ENCODE measurements around the gene MID1IP1. TPM values are rescaled to one million over a fixed set of nuclear protein-coding genes. Genes with fewer than 3 reads are reported as not detected.
A peak's percentile ranks its signal among the peaks of the same experiment; 100 is the strongest.

Gene MID1IP1
- total and polyA plus RNA-seq, 2 of the 13 experiments (the other 11 are each of a cell fraction or from before 2014, with no cell fraction given) = 35.7 to 36.1 TPM

DNA sequence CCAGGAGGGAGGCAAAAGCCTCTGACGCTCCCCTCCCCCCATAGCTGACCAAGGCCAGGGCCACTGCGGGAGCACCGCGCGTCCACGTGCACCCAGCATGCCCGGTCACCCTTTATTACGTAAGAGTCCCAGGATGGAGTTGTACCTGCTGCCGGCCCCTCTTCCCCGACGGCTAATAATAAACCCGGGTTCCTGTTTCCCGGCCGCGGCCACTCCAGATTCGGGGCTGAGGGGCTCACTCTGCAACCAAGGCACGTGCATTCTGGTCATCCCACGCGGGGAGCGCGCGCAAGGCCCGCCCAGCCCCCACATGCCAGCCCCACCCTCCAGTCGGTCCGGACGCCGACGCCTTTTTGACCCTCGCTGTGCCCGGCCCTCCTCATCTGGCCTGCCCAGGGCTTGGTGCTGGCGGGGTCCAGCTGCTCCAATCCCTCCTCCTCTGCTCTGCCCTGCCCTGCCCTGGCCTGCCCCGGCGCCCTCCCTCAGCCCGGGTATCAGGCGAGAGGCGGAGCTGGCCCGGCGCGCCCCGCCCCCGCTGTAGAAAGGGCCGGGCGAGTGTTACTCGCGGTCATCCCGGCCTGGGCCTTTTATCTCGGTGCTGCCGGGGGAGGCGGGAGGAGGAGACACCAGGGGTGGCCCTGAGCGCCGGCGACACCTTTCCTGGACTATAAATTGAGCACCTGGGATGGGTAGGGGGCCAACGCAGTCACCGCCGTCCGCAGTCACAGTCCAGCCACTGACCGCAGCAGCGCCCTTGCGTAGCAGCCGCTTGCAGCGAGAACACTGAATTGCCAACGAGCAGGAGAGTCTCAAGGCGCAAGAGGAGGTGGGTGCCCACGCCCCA is 2.6 kb downstream of the MID1IP1 start (continued):
- TF ChIP-seq IKZF4 (CRISPR knock-in tag; IDR thresholded peaks at IDR 0.05; ENCODE audit: borderline replicate concordance, low read depth, not compliant biosample characterization) = no peak
- peak; percentile 25 for TF ChIP-seq TEAD3 (CRISPR knock-in tag; optimal IDR thresholded peaks at IDR 0.05; ENCODE audit: borderline replicate concordance)
- TF ChIP-seq SMARCE1 (IDR thresholded peaks at IDR 0.05; ENCODE audit: borderline replicate concordance) = no peak
- TF ChIP-seq ZNF232 (CRISPR knock-in tag; IDR thresholded peaks at IDR 0.05; ENCODE audit: borderline replicate concordance) = peak; percentile 65; the same call in 1 of the 2 replicates
- TF ChIP-seq NAIF1 (CRISPR knock-in tag; IDR thresholded peaks at IDR 0.05; ENCODE audit: borderline replicate concordance) = peak; percentile 74; the same call in 1 of the 2 replicates
- TF ChIP-seq SETDB1 (CRISPR knock-in tag; IDR thresholded peaks at IDR 0.05; ENCODE audit: borderline replicate concordance) = no peak
- TF ChIP-seq GATA4 (IDR thresholded peaks at IDR 0.05; ENCODE audit: borderline replicate concordance, low read depth) = no peak
- TF ChIP-seq, protein P1, sequence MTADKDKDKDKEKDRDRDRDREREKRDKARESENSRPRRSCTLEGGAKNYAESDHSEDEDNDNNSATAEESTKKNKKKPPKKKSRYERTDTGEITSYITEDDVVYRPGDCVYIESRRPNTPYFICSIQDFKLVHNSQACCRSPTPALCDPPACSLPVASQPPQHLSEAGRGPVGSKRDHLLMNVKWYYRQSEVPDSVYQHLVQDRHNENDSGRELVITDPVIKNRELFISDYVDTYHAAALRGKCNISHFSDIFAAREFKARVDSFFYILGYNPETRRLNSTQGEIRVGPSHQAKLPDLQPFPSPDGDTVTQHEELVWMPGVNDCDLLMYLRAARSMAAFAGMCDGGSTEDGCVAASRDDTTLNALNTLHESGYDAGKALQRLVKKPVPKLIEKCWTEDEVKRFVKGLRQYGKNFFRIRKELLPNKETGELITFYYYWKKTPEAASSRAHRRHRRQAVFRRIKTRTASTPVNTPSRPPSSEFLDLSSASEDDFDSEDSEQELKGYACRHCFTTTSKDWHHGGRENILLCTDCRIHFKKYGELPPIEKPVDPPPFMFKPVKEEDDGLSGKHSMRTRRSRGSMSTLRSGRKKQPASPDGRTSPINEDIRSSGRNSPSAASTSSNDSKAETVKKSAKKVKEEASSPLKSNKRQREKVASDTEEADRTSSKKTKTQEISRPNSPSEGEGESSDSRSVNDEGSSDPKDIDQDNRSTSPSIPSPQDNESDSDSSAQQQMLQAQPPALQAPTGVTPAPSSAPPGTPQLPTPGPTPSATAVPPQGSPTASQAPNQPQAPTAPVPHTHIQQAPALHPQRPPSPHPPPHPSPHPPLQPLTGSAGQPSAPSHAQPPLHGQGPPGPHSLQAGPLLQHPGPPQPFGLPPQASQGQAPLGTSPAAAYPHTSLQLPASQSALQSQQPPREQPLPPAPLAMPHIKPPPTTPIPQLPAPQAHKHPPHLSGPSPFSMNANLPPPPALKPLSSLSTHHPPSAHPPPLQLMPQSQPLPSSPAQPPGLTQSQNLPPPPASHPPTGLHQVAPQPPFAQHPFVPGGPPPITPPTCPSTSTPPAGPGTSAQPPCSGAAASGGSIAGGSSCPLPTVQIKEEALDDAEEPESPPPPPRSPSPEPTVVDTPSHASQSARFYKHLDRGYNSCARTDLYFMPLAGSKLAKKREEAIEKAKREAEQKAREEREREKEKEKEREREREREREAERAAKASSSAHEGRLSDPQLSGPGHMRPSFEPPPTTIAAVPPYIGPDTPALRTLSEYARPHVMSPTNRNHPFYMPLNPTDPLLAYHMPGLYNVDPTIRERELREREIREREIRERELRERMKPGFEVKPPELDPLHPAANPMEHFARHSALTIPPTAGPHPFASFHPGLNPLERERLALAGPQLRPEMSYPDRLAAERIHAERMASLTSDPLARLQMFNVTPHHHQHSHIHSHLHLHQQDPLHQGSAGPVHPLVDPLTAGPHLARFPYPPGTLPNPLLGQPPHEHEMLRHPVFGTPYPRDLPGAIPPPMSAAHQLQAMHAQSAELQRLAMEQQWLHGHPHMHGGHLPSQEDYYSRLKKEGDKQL (CRISPR knock-in tag; IDR thresholded peaks at IDR 0.05; ENCODE audit: low read depth) = 0 out of 2 replicates have a peak, but pooled peaks have one; percentile 23
- TF ChIP-seq, protein P2, sequence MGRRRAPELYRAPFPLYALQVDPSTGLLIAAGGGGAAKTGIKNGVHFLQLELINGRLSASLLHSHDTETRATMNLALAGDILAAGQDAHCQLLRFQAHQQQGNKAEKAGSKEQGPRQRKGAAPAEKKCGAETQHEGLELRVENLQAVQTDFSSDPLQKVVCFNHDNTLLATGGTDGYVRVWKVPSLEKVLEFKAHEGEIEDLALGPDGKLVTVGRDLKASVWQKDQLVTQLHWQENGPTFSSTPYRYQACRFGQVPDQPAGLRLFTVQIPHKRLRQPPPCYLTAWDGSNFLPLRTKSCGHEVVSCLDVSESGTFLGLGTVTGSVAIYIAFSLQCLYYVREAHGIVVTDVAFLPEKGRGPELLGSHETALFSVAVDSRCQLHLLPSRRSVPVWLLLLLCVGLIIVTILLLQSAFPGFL (CRISPR knock-in tag; IDR thresholded peaks at IDR 0.05) = no peak
- TF ChIP-seq RFX3 (CRISPR knock-in tag; IDR thresholded peaks at IDR 0.05) = no peak
- no peak for TF ChIP-seq CHCHD3 (CRISPR knock-in tag; IDR thresholded peaks at IDR 0.05)
- peak; percentile 82 for TF ChIP-seq GATAD2A (CRISPR knock-in tag; IDR thresholded peaks at IDR 0.05)
- no peak; the same call in 1 of the 2 replicates for TF ChIP-seq ZNF556 (CRISPR knock-in tag; IDR thresholded peaks at IDR 0.05; ENCODE audit: borderline replicate concordance)
- TF ChIP-seq PITX1 (CRISPR knock-in tag; IDR thresholded peaks at IDR 0.05) = peak; percentile 13; the same call in 1 of the 2 replicates
- 0 out of 2 replicates have a peak, but pooled peaks have one; percentile 27 for TF ChIP-seq PHF20 (CRISPR knock-in tag; IDR thresholded peaks at IDR 0.05)
- TF ChIP-seq FOXC1 (CRISPR knock-in tag; IDR thresholded peaks at IDR 0.05; ENCODE audit: borderline replicate concordance) = peak; percentile 76
- TF ChIP-seq ZNF766 (CRISPR knock-in tag; IDR thresholded peaks at IDR 0.05; ENCODE audit: borderline replicate concordance) = peak; percentile 59; the same call in 1 of the 2 replicates
- TF ChIP-seq SAP130 (CRISPR knock-in tag; IDR thresholded peaks at IDR 0.05; ENCODE audit: low read depth) = peak; percentile 68
- TF ChIP-seq ZNF598 (CRISPR knock-in tag; IDR thresholded peaks at IDR 0.05; ENCODE audit: borderline replicate concordance) = no peak
- TF ChIP-seq FOSL1 (CRISPR knock-in tag; IDR thresholded peaks at IDR 0.05; ENCODE audit: borderline replicate concordance) = no peak
- TF ChIP-seq MTA1 (CRISPR knock-in tag; IDR thresholded peaks at IDR 0.05; ENCODE audit: borderline replicate concordance) = peak; percentile 31
- TF ChIP-seq ADNP (CRISPR knock-in tag; IDR thresholded peaks at IDR 0.05) = no peak
- TF ChIP-seq ZNF703 (CRISPR knock-in tag; IDR thresholded peaks at IDR 0.05; ENCODE audit: borderline replicate concordance) = peak; percentile 81; the same call in 1 of the 2 replicates
